WTC11 (cell line): ENCODE measurements around the gene COL11A1. TPM values are rescaled to one million over a fixed set of nuclear protein-coding genes. Genes with fewer than 3 reads are reported as not detected.

ENCODE experiments used
- ATAC-seq: fragments of 200-7000 bp; cut with Tn5 transposase; 2 replicates; pipeline ENCODE4 v1.10.0; 2021; ENCODE audit warnings: mild to moderate bottlenecking, moderate library complexity
- CTCF ChIA-PET: fragments of 300-600 bp; sonication (Branson Sonifier 250); formaldehyde crosslinking; loops from one replicate; lab custom pipeline; 2021; ENCODE audit warnings: antibody characterized with exemption; lab: Charles Lee
- POLR2A ChIA-PET: fragments of 350-600 bp; sonication (Branson Sonifier 250); formaldehyde crosslinking; loops from one replicate; lab custom pipeline; 2021; ENCODE audit warnings: antibody characterized with exemption; lab: Charles Lee
- DNase-seq: peaks from one replicate; pipeline ENCODE4 v3.0.0; 2021; ENCODE audit warnings: low spot score
- H3K27ac Mint-ChIP-seq: 2 replicates; pipeline ENCODE4 v1.8.0; 2021; ENCODE audit warnings: mixed read lengths
- H3K27me3 Mint-ChIP-seq: 2 replicates; pipeline ENCODE4 v1.8.0; 2021; ENCODE audit warnings: low read depth, mild to moderate bottlenecking, moderate library complexity, mixed read lengths
- H3K36me3 Mint-ChIP-seq: 2 replicates; pipeline ENCODE4 v1.8.0; 2021; ENCODE audit warnings: mixed read lengths
- H3K4me1 Mint-ChIP-seq: 2 replicates; pipeline ENCODE4 v1.8.0; 2022; ENCODE audit warnings: mixed read lengths
- H3K4me3 Mint-ChIP-seq: 2 replicates; pipeline ENCODE4 v1.8.0; 2021; ENCODE audit warnings: mild to moderate bottlenecking, moderate library complexity, mixed read lengths
- H3K9me3 Mint-ChIP-seq: 2 replicates; pipeline ENCODE4 v1.8.0; 2021; ENCODE audit warnings: mixed read lengths
- ATF1 ChIP-seq: sonication (generic); formaldehyde crosslinking; IDR thresholded peaks from 2 replicates; pipeline ENCODE4 v1.8.1; 2023; ENCODE audit warnings: mild to moderate bottlenecking, moderate library complexity, missing genetic modification reagents
- OVOL2 ChIP-seq: fragments of 250-450 bp; sonication (Bioruptor Pico); IDR thresholded peaks from 2 replicates; pipeline ENCODE4 v1.9.0; 2021; ENCODE audit warnings: mild to moderate bottlenecking, borderline replicate concordance
- RORB ChIP-seq: fragments of 250-450 bp; sonication (Bioruptor Pico); IDR thresholded peaks from 2 replicates; pipeline ENCODE4 v1.9.0; 2021; ENCODE audit warnings: mild to moderate bottlenecking
- SOX15 ChIP-seq: fragments of 250-450 bp; sonication (Bioruptor Pico); IDR thresholded peaks from 2 replicates; pipeline ENCODE4 v1.9.0; 2021; ENCODE audit warnings: mild to moderate bottlenecking
- ZBTB21 ChIP-seq: sonication (generic); formaldehyde crosslinking; IDR thresholded peaks from 2 replicates; pipeline ENCODE4 v1.8.1; 2023; ENCODE audit warnings: mild to moderate bottlenecking, missing genetic modification reagents, borderline replicate concordance
- ZNF121 ChIP-seq: sonication (generic); formaldehyde crosslinking; IDR thresholded peaks from 2 replicates; pipeline ENCODE4 v1.8.0; 2023; ENCODE audit warnings: missing genetic modification reagents
- ZNF232 ChIP-seq: sonication (generic); formaldehyde crosslinking; IDR thresholded peaks from 2 replicates; pipeline ENCODE4 v1.8.0; 2022; ENCODE audit warnings: mild to moderate bottlenecking, missing genetic modification reagents
- ZNF317 ChIP-seq: sonication (generic); formaldehyde crosslinking; IDR thresholded peaks from 2 replicates; pipeline ENCODE4 v1.8.1; 2023; ENCODE audit warnings: low read depth, mild to moderate bottlenecking, moderate library complexity, missing genetic modification reagents, borderline replicate concordance
- total RNA-seq: library from RNA; stranded (reverse); gene quantifications from 3 replicates; pipeline ENCODE4 v1.2.3, GENCODE V29; 2021
- TF ChIP-seq, protein P1 (sequence below): sonication (generic); formaldehyde crosslinking; IDR thresholded peaks from 2 replicates; pipeline ENCODE4 v1.8.0; 2022; ENCODE audit warnings: mild to moderate bottlenecking, missing genetic modification reagents
- TF ChIP-seq, protein P2 (sequence below): sonication (generic); formaldehyde crosslinking; IDR thresholded peaks from 2 replicates; pipeline ENCODE4 v1.8.1; 2022; ENCODE audit warnings: mild to moderate bottlenecking, missing genetic modification reagents, moderate library complexity, borderline replicate concordance
- TF ChIP-seq, protein P3 (sequence below): sonication (generic); formaldehyde crosslinking; IDR thresholded peaks from 2 replicates; pipeline ENCODE4 v1.8.0; 2023; ENCODE audit warnings: mild to moderate bottlenecking, missing genetic modification reagents
- TF ChIP-seq, protein P4 (sequence below): sonication (generic); formaldehyde crosslinking; IDR thresholded peaks from 2 replicates; pipeline ENCODE4 v1.8.0; 2023; ENCODE audit warnings: missing genetic modification reagents, mild to moderate bottlenecking, borderline replicate concordance
- TF ChIP-seq, protein P5 (sequence below): sonication (generic); formaldehyde crosslinking; IDR thresholded peaks from 2 replicates; pipeline ENCODE4 v1.8.1; 2023; ENCODE audit warnings: mild to moderate bottlenecking, missing genetic modification reagents, moderate library complexity
- TF ChIP-seq, protein P6 (sequence below): sonication (generic); formaldehyde crosslinking; IDR thresholded peaks from 2 replicates; pipeline ENCODE4 v1.8.1; 2022; ENCODE audit warnings: low read depth, mild to moderate bottlenecking, moderate library complexity, missing genetic modification reagents, borderline replicate concordance

COL11A1 gene
- total RNA-seq, 1 experiment from 2014 or later, result 13.1 TPM

DNA sequence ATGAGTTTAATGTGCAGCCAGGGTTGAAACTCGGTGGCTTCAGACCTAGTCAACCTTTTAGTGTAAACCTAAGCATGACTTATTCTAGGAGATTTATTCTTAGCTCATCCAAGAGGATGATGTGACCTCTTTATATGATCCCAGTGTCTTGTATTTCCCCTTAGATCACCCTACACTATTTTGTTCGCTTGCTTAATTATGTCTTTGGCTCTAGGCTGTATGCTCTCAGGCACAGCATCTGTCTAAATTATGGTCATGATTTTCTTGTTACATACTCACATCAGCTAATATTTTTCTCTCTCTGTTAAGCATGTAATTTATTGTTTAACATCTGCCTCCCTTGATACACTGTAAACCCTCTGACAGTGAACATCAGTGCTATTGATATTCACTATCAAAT, 19.1 kb downstream of the COL11A1 start (continued):
- no peak for TF ChIP-seq ZNF317 (CRISPR knock-in tag)
- no peak for TF ChIP-seq ATF1 (CRISPR knock-in tag)
- TF ChIP-seq, protein P1, sequence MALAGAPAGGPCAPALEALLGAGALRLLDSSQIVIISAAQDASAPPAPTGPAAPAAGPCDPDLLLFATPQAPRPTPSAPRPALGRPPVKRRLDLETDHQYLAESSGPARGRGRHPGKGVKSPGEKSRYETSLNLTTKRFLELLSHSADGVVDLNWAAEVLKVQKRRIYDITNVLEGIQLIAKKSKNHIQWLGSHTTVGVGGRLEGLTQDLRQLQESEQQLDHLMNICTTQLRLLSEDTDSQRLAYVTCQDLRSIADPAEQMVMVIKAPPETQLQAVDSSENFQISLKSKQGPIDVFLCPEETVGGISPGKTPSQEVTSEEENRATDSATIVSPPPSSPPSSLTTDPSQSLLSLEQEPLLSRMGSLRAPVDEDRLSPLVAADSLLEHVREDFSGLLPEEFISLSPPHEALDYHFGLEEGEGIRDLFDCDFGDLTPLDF (CRISPR knock-in tag), result no peak
- TF ChIP-seq, protein P2, sequence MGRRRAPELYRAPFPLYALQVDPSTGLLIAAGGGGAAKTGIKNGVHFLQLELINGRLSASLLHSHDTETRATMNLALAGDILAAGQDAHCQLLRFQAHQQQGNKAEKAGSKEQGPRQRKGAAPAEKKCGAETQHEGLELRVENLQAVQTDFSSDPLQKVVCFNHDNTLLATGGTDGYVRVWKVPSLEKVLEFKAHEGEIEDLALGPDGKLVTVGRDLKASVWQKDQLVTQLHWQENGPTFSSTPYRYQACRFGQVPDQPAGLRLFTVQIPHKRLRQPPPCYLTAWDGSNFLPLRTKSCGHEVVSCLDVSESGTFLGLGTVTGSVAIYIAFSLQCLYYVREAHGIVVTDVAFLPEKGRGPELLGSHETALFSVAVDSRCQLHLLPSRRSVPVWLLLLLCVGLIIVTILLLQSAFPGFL (CRISPR knock-in tag), result no peak
- TF ChIP-seq OVOL2 (CRISPR knock-in tag), result no peak
- TF ChIP-seq ZBTB21 (CRISPR knock-in tag), result no peak
- TF ChIP-seq, protein P3, sequence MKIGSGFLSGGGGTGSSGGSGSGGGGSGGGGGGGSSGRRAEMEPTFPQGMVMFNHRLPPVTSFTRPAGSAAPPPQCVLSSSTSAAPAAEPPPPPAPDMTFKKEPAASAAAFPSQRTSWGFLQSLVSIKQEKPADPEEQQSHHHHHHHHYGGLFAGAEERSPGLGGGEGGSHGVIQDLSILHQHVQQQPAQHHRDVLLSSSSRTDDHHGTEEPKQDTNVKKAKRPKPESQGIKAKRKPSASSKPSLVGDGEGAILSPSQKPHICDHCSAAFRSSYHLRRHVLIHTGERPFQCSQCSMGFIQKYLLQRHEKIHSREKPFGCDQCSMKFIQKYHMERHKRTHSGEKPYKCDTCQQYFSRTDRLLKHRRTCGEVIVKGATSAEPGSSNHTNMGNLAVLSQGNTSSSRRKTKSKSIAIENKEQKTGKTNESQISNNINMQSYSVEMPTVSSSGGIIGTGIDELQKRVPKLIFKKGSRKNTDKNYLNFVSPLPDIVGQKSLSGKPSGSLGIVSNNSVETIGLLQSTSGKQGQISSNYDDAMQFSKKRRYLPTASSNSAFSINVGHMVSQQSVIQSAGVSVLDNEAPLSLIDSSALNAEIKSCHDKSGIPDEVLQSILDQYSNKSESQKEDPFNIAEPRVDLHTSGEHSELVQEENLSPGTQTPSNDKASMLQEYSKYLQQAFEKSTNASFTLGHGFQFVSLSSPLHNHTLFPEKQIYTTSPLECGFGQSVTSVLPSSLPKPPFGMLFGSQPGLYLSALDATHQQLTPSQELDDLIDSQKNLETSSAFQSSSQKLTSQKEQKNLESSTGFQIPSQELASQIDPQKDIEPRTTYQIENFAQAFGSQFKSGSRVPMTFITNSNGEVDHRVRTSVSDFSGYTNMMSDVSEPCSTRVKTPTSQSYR (CRISPR knock-in tag), result no peak
- TF ChIP-seq, all 79 proteins: peak for 0

DNA sequence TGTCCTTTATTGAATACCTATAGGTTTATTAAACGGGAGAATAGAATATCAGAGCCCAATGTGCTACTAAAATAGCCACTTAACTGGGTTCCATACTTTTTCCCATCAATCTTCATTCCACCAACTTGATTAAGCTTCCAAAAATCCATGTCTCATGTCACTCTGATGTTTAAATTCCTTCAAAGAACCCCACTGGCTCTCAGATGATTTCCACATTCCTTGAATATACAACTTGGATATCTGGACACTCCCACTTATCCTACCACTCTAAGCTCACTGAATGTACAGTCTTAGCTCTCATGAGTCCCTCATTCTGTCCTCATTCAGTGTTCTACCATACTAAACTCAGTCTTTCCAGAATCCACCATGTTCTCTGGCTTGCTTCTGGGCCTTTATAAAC, 21.1 kb downstream of the COL11A1 start:
- CTCF ChIA-PET, result no interaction called here
- H3K27me3 Mint-ChIP-seq, result no peaks in the 10 kb centered on the region
- no peak overlapping the region for H3K4me3 Mint-ChIP-seq
- no peak for DNase-seq
- no peaks in the 10 kb centered on the region for H3K9me3 Mint-ChIP-seq
- TF ChIP-seq RORB (CRISPR knock-in tag) (no peak), SOX15 (CRISPR knock-in tag) (no peak), ATF1 (CRISPR knock-in tag) (no peak), ZNF232 (CRISPR knock-in tag) (no peak), ZNF121 (CRISPR knock-in tag) (no peak)
- TF ChIP-seq, protein P4, sequence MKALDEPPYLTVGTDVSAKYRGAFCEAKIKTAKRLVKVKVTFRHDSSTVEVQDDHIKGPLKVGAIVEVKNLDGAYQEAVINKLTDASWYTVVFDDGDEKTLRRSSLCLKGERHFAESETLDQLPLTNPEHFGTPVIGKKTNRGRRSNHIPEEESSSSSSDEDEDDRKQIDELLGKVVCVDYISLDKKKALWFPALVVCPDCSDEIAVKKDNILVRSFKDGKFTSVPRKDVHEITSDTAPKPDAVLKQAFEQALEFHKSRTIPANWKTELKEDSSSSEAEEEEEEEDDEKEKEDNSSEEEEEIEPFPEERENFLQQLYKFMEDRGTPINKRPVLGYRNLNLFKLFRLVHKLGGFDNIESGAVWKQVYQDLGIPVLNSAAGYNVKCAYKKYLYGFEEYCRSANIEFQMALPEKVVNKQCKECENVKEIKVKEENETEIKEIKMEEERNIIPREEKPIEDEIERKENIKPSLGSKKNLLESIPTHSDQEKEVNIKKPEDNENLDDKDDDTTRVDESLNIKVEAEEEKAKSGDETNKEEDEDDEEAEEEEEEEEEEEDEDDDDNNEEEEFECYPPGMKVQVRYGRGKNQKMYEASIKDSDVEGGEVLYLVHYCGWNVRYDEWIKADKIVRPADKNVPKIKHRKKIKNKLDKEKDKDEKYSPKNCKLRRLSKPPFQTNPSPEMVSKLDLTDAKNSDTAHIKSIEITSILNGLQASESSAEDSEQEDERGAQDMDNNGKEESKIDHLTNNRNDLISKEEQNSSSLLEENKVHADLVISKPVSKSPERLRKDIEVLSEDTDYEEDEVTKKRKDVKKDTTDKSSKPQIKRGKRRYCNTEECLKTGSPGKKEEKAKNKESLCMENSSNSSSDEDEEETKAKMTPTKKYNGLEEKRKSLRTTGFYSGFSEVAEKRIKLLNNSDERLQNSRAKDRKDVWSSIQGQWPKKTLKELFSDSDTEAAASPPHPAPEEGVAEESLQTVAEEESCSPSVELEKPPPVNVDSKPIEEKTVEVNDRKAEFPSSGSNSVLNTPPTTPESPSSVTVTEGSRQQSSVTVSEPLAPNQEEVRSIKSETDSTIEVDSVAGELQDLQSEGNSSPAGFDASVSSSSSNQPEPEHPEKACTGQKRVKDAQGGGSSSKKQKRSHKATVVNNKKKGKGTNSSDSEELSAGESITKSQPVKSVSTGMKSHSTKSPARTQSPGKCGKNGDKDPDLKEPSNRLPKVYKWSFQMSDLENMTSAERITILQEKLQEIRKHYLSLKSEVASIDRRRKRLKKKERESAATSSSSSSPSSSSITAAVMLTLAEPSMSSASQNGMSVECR (CRISPR knock-in tag), result no peak
- TF ChIP-seq, protein P5, sequence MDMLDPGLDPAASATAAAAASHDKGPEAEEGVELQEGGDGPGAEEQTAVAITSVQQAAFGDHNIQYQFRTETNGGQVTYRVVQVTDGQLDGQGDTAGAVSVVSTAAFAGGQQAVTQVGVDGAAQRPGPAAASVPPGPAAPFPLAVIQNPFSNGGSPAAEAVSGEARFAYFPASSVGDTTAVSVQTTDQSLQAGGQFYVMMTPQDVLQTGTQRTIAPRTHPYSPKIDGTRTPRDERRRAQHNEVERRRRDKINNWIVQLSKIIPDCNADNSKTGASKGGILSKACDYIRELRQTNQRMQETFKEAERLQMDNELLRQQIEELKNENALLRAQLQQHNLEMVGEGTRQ (CRISPR knock-in tag), result no peak
- TF ChIP-seq, protein P6, sequence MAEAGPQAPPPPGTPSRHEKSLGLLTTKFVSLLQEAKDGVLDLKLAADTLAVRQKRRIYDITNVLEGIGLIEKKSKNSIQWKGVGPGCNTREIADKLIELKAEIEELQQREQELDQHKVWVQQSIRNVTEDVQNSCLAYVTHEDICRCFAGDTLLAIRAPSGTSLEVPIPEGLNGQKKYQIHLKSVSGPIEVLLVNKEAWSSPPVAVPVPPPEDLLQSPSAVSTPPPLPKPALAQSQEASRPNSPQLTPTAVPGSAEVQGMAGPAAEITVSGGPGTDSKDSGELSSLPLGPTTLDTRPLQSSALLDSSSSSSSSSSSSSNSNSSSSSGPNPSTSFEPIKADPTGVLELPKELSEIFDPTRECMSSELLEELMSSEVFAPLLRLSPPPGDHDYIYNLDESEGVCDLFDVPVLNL (CRISPR knock-in tag), result no peak
- H3K4me1 Mint-ChIP-seq, result no peaks in the 10 kb centered on the region
- no peak overlapping the region for H3K27ac Mint-ChIP-seq
- POLR2A ChIA-PET, result interaction anchor here (0.7 kb wide), 1 partner anchor 244 kb away, joined by 3 read pairs; no protein-coding TSS in a partner anchor
- no peaks in the 10 kb centered on the region for H3K36me3 Mint-ChIP-seq
- ATAC-seq, result no peak
